ENCODE results near the gene HPCAL4.

GRCh38 chr1:39698568-39698967 lies 7.3 kb upstream of the HPCAL4 start:
- no peak for TF ChIP-seq POLR2A (IDR thresholded peaks at IDR 0.05)
- no peak for TF ChIP-seq EP300 (IDR thresholded peaks at IDR 0.05)
- TF ChIP-seq CTCF (IDR thresholded peaks at IDR 0.05): no peak

Data from tibial nerve (tissue), 4 donors.